Naive B cell (primary cell): Measurements from ENCODE around the gene CBX4. TPM values are rescaled to one million over a fixed set of nuclear protein-coding genes. Genes with fewer than 3 reads are reported as not detected.

Experiments used
- ATAC-seq, 2 donors: fragments of 150-1000 bp; cut with Tn5 transposase; 2 replicates each; pipeline ENCODE4 v1.10.0; 2021; ENCODE audit warnings: low read depth in 2 of 2, mild to moderate bottlenecking in 2 of 2, moderate library complexity in 2 of 2
- DNase-seq: peaks from one replicate; pipeline ENCODE4 v3.0.0; 2022
- H3K27ac Mint-ChIP-seq, 6 donors: one replicate each; pipeline ENCODE4 v1.8.0; 2020 to 2022; ENCODE audit warnings: mild to moderate bottlenecking in 6 of 6, mixed read lengths in 6 of 6, moderate library complexity in 5 of 6, inconsistent platforms in 2 of 6
- H3K27me3 Mint-ChIP-seq, 3 donors: one replicate each; pipeline ENCODE4 v1.8.0; 2021 to 2022; ENCODE audit warnings: mixed read lengths in 3 of 3, mild to moderate bottlenecking in 1 of 3
- H3K36me3 Mint-ChIP-seq, 2 donors: one replicate each; pipeline ENCODE4 v1.8.0; 2020 to 2022; ENCODE audit warnings: mixed read lengths in 2 of 2, inconsistent platforms in 1 of 2, mild to moderate bottlenecking in 1 of 2
- H3K4me1 Mint-ChIP-seq, 3 donors: one replicate each; pipeline ENCODE4 v1.8.0; 2020 to 2022; ENCODE audit warnings: mixed read lengths in 3 of 3, inconsistent platforms in 1 of 3, mild to moderate bottlenecking in 1 of 3, moderate library complexity in 1 of 3
- H3K4me3 Mint-ChIP-seq, 8 donors: one replicate each; pipeline ENCODE4 v1.8.0; 2020 to 2022; ENCODE audit warnings: mild to moderate bottlenecking in 8 of 8, mixed read lengths in 8 of 8, moderate library complexity in 8 of 8, inconsistent platforms in 2 of 8
- H3K9me3 Mint-ChIP-seq, 7 donors: one replicate each; pipeline ENCODE4 v1.8.0; 2020 to 2022; ENCODE audit warnings: mixed read lengths in 7 of 7, mild to moderate bottlenecking in 5 of 7, inconsistent platforms in 2 of 7, moderate library complexity in 1 of 7
- polyA plus RNA-seq, 6 donors: library from polyadenylated mRNA; unstranded; fragments of 300-500 nt; fragmentation: Illumina TruSeq; gene quantifications; one replicate each; pipeline ENCODE4 v1.2.3, GENCODE V29; 2021; ENCODE audit warnings: low read depth in 6 of 6

CBX4 gene
- polyA plus RNA-seq, 6 donors from 2014 or later = 3.3 to 17.1 (median 9.6) TPM

DNA sequence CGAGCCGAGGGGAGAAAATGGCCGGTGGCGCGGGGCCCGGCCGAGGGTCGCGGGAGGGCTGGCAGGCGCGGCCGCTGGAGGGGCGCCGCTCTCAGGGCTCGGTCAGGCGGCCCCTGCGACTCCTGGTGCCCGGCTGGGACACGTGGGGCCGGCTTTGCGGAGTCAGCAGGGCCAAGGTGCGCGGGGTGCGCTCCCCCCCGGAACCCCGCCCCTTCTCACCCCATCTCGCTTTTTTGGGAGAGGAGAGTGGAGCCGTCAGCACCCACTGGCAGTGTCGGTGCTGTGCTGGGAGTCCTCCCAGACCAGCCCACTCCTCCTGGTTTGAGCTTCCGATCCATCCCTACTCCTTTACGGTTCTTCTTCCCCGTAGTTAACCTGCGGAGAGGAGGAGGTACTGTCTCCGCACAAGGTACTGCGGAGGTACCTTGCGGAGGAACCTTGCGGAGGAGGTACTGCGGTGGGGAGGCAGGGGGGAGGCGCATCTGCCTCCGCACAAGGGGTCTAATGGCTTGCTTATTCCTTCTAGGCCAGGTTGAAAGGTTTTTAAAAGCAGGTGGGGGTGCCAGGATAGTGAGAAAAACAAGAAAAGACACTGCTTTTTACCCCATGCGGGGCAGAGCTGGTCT lies 23.3 kb downstream of the CBX4 start:
- Mint-ChIP-seq H3K27me3 (peaks cover 52 to 67% (median 66%) of the 10 kb centered on the region in 3 donors), H3K4me1 (peaks cover 7 to 20% (median 15%) of the 10 kb centered on the region in 3 donors), H3K9me3 (peaks cover 0 to 3% (median 0%) of the 10 kb centered on the region in 7 donors), H3K27ac (peak overlapping the region in 4 of 6 donors; percentile 20 to 93 (median 68)), H3K4me3 (peak overlapping the region in 6 of 8 donors; percentile 26 to 80 (median 59)), H3K36me3 (peaks cover 0 to 5% of the 10 kb centered on the region in 2 donors)
- DNase-seq = no peak
- no peak for ATAC-seq

DNA sequence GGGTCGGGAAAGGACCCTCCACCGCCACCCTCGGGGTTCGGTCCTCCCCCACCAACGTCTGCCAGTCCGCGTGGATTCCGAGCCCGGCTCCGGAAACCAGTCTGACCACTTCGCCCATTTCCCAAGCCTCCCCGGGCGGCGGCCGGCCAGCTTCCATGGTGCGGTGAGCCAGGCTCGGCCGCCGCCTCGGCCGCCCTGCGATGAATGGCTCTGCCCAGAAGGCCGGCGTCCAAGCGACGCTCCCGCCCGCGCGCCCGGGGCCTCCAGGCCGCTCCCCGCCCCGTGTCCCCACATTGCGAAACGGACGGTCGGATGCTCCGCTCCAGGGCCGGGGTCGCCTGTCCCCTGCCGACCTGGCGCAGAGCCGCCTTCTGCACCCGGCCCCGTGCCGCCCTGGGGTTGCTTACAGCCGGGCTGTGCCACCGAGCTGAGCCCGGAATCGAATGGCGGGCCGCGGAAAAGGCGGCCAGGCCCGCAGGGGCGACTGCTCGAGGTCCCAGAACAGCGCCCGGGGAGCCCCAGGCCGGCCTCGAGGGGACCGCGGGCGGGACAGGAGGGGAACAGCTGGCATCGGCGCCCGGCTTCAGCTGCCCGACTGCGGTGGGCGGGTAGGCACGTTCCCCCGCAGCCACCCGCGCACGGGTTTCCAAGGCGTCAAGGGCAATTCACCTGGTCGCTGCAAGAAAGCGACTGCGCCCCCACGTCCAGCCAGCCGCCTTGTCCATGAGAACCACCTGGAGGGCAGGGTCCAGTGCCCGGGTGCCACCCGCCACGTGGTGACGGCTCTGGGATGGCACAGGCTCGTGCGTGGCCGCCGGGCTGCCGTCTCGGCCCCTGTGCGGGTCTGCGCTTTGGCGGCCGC lies 24.0 kb downstream of the CBX4 start:
- H3K27ac Mint-ChIP-seq = no peak overlapping the region
- peak; percentile 20 to 22 for ATAC-seq
- DNase-seq = no peak
- peaks cover 10 to 22% (median 15%) of the 10 kb centered on the region in 3 donors for H3K4me1 Mint-ChIP-seq
- H3K36me3 Mint-ChIP-seq = peaks cover 0 to 5% of the 10 kb centered on the region in 2 donors
- H3K27me3 Mint-ChIP-seq = peaks cover 50 to 60% (median 59%) of the 10 kb centered on the region in 3 donors
- H3K9me3 Mint-ChIP-seq = peaks cover 0 to 5% (median 0%) of the 10 kb centered on the region in 7 donors
- peak overlapping the region in 1 of 8 donors; percentile 74 for H3K4me3 Mint-ChIP-seq

DNA sequence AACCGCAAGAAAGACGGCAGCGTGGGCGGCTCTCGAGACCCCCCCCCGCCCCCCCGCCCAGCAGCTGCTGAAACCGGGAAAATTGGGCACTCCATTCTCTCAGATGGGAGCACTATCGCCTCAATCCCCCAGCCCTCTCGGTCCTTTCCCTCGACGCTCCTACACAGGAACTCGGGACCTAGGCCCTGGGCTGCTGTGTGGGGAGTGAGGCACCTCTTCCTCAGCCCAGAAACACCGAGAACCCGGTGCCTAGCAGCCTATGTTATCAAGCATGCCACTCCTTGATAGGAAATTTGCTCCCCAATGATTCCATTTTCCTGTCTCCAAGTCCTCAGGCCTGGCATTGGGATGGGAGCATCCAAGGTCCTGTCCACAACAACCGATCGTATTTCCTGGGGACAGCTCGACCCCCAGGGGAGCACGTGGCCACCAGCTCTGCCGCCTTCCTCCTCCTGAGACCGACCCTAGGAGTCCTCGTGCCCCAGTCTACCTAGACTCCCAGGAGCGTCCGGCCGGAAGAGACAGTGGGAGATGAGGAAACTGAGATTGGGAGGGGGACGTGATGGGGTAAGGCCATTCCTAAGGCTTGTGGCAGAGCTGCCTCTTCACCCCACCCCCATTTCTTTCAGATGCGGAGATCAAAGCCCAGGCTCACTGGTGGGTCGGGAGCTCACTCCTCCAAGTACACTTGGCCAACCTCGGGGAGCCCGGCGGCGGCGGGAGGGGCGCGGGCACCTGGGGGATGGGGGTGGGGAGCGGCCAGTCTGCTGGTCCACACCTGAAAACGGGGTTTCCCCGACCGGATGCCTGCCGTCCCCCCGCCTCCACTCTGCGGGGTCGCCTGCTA lies 24.9 kb downstream of the CBX4 start:
- H3K27ac Mint-ChIP-seq = peak overlapping the region in 4 of 6 donors; percentile 33 to 91 (median 67)
- peaks cover 0 to 5% (median 0%) of the 10 kb centered on the region in 7 donors for H3K9me3 Mint-ChIP-seq
- H3K4me1 Mint-ChIP-seq = peaks cover 10 to 22% (median 16%) of the 10 kb centered on the region in 3 donors
- ATAC-seq (no peak), DNase-seq (no peak)
- peaks cover 0 to 5% of the 10 kb centered on the region in 2 donors for H3K36me3 Mint-ChIP-seq
- H3K27me3 Mint-ChIP-seq = peaks cover 43 to 61% (median 58%) of the 10 kb centered on the region in 3 donors
- H3K4me3 Mint-ChIP-seq = peak overlapping the region; percentile 52 to 88 (median 70)

DNA sequence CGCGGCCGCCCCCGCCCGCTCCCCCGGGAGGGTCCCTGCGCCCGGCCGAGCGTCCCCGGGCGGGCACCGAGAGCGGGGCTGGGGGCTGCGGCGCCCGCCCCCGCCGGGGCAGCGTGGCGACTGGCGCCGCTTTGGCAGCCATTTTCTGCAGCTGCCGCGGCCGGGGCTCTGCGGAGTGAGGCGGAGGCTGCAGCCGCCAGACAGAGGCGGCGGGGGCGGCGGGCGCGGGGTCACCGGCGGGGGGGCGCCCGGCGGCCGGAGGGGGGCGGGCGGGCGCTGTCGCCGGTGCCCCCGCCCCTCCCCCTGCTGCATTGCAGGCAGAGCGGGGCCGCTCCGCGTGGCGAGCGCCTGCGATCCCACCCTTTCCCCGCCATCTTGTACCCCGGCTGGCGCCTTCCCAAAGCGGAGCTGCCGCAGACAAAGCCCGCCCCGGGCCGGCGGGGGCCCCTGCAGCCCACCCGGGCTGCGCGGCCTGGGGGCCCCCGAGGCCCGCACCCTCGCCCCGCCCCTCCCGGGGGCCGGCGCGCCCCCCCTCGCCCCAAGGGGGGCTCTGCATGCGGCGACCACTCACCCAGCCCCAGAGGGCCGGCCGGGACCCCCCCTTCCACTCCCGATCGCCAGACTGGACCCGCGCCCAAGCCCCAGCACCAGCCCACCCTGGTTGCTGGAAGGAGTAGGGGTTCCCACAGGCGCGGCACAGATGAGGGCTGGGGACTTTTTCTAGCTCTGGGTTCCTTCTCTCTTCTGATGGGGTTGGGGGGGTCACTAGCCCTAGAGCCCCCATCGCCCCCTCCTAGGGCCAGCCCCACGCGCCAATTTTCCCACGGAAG lies 25.7 kb downstream of the CBX4 start:
- peaks cover 0 to 5% of the 10 kb centered on the region in 2 donors for H3K36me3 Mint-ChIP-seq

DNA sequence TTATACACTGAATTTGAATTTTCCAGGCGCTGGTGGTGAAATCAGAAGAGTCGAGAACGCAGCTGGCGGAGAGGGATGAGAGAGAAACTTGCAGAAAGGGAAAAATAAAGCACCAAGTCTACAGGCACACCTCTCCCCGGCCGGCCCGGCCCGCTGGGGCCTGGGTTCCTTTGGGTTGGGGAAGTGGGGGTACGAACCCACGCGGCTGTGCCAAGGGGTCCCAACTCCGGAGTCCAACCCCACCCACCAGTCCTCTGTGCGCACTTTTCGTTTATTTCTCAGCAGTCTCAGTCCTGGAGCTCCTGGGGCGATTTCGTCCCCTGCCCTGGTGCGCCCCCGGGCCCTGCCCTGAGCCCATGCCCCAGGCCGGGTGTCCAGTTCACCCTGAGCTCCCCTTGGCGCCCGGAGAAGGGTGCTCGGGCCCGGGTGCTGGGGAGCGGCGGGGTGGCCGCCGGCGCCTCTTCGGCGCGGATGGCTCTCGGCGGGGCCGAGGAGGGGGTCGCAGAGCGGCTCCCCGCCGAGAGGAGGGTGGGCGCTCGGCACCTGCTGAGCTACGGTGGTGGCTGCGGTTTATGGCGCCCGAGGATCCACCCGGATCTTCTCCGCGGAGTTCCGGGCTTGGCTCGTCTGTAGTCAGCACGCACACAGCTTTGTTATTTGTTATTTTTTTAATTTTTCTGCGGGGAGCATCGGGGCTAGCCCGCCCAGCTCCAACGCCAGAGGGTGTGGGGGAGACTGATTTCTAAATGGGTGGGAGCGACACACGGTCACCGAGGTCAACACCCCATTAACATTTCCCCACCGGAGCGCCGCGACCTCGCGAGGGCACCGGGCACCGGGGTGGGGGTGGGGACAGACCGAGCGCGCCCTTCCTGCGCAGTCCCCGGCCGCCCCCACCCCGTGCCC lies 26.6 kb downstream of the CBX4 start:
- H3K27me3 Mint-ChIP-seq = peaks cover 40 to 62% (median 60%) of the 10 kb centered on the region in 3 donors
- peaks cover 0 to 5% (median 0%) of the 10 kb centered on the region in 7 donors for H3K9me3 Mint-ChIP-seq
- peaks cover 13 to 29% (median 23%) of the 10 kb centered on the region in 3 donors for H3K4me1 Mint-ChIP-seq
- H3K4me3 Mint-ChIP-seq = peak overlapping the region; percentile 54 to 86 (median 76)
- H3K27ac Mint-ChIP-seq = peak overlapping the region in 5 of 6 donors; percentile 44 to 97 (median 88)
- ATAC-seq (no peak), DNase-seq (no peak)
- H3K36me3 Mint-ChIP-seq = peaks cover 0 to 5% of the 10 kb centered on the region in 2 donors

More for the DNA sequence above, 25.7 kb downstream of the CBX4 start:
- H3K27me3 Mint-ChIP-seq = peaks cover 42 to 62% (median 58%) of the 10 kb centered on the region in 3 donors
- no peak for ATAC-seq
- peak overlapping the region in 2 of 6 donors; percentile 65 to 69 for H3K27ac Mint-ChIP-seq
- H3K4me1 Mint-ChIP-seq = peaks cover 13 to 29% (median 23%) of the 10 kb centered on the region in 3 donors
- DNase-seq = no peak
- peaks cover 0 to 5% (median 0%) of the 10 kb centered on the region in 7 donors for H3K9me3 Mint-ChIP-seq
- H3K4me3 Mint-ChIP-seq = peak overlapping the region in 6 of 8 donors; percentile 16 to 75 (median 62)

DNA sequence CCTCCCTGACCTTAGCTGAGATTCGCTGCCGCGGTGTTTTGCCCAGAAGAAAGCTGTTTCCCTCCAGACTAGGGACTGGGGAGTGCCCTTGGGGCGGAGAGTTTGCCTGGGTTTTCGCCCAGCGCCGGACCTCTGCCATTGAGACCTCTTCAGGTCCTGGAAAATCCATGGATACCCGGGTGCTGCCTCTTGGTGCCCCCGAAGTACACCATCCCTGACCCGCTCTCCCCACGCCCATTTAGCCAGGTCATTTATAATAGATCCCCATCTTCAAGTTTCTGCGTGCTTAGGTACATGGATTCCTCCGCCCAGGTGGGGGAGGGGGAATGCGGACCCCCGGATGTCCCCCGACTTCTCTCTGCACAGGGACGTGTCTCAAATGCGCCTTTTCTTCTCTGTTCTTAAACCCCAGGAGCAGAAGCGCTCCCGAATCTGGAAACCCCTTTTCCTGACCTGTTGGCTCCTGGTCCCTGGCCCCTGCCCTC lies 27.3 kb downstream of the CBX4 start:
- H3K4me3 Mint-ChIP-seq = peak overlapping the region; percentile 52 to 86 (median 70)
- H3K9me3 Mint-ChIP-seq = peaks cover 0 to 5% (median 0%) of the 10 kb centered on the region in 7 donors
- DNase-seq = no peak
- no peak for ATAC-seq
- peaks cover 41 to 62% (median 60%) of the 10 kb centered on the region in 3 donors for H3K27me3 Mint-ChIP-seq
- peaks cover 0 to 5% of the 10 kb centered on the region in 2 donors for H3K36me3 Mint-ChIP-seq
- H3K27ac Mint-ChIP-seq = peak overlapping the region in 5 of 6 donors; percentile 44 to 97 (median 88)
- H3K4me1 Mint-ChIP-seq = peaks cover 13 to 29% (median 27%) of the 10 kb centered on the region in 3 donors

DNA sequence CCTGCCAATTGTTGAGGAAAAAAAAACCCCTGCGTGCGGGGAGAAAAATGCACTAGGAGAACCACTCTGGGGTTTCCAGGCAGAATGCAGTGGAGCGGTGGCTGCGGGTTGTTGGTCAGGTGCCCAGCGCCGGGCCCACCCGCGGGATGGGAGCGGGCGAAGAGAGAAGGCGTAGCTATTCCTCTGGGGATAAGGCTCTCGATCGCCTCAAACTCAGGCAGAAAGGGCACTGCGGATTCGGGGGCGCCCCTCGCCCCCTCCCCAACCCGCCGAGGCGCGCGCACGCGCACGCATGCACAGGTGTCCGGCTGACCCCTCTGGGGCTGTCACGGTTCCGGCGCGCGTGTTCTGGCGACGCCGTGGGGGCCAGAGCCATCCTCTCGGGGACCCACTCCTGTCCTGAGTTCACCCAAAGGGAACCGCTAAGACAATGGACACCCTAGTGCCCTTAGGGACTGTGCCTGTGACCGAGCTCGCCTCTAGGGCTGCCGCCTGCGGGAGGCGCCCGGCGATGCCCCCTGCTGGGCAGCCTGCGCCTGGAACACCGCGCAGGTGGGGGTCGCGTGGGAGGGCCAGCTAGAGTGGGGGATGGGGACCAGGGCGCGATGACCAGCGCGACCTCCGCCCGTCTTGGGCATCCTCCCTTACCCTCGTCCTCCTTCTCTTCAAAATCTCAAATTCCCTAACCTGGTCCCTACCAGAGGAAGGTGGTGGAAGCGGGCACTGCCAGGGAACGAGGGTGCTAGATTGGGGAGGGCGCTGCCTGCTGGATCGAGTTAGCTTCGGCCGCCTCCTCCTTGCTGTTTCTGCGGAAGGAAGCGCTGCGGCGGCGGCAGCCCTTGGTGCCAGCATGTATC lies 28.0 kb downstream of the CBX4 start:
- H3K36me3 Mint-ChIP-seq = peaks cover 0 to 5% of the 10 kb centered on the region in 2 donors
- peaks cover 0 to 5% (median 0%) of the 10 kb centered on the region in 7 donors for H3K9me3 Mint-ChIP-seq
- peak overlapping the region in 4 of 6 donors; percentile 37 to 97 (median 78) for H3K27ac Mint-ChIP-seq
- peaks cover 41 to 62% (median 60%) of the 10 kb centered on the region in 3 donors for H3K27me3 Mint-ChIP-seq
- peak overlapping the region; percentile 52 to 84 (median 71) for H3K4me3 Mint-ChIP-seq
- ATAC-seq (peak in 1 of 2 donors; percentile 18), DNase-seq (no peak)
- peaks cover 13 to 33% (median 29%) of the 10 kb centered on the region in 3 donors for H3K4me1 Mint-ChIP-seq

DNA sequence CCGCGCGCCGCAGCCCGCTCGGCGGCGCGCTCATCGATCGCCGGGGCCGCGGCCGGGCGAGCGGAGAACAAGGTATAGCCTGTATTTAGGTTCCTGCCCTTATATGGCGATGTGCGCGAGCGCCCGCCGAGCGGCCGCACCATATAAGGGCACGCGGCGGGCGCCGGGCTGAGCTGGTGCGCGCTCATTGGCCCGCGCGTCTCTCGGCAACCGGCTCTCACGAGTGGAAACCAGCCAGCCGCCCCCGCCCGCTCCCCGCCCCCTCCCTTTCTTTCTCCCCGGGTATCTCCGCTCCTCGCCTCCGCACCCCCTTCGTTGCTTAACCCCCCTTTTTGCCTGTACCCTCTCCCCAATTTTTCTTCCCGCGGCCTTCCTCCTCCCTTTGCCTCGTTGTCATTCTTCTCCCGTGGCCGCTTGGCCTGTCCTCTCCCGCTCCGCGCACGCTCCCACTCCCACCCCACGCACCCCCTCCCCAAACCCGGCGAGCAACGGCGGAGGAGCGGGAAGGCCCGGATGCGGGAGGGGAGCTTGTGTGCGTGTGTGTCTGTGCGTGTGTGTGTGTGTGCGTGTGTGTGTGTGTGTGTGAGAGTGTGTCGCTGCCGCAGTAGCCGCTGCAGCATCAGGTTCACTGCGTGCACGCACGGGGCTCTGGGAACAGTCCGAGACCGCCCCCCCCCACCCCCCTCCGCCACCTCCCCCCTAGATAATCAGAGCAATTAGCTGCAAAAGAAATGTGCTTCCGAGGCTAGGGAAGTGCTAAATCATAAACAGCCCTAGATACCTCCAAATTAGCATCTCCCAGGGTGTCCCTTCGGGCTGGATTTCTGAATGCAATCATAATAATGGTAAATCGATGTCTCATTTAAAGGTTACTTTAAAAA lies 28.9 kb downstream of the CBX4 start:
- peak overlapping the region; percentile 23 to 84 (median 66) for H3K4me3 Mint-ChIP-seq
- peaks cover 0 to 7% (median 2%) of the 10 kb centered on the region in 7 donors for H3K9me3 Mint-ChIP-seq
- peak overlapping the region in 3 of 6 donors; percentile 60 to 91 (median 74) for H3K27ac Mint-ChIP-seq
- peaks cover 44 to 66% (median 63%) of the 10 kb centered on the region in 3 donors for H3K27me3 Mint-ChIP-seq
- DNase-seq (no peak), ATAC-seq (peak; percentile 67 to 79)
- peaks cover 0 to 8% of the 10 kb centered on the region in 2 donors for H3K36me3 Mint-ChIP-seq
- H3K4me1 Mint-ChIP-seq = peaks cover 17 to 38% (median 26%) of the 10 kb centered on the region in 3 donors

DNA sequence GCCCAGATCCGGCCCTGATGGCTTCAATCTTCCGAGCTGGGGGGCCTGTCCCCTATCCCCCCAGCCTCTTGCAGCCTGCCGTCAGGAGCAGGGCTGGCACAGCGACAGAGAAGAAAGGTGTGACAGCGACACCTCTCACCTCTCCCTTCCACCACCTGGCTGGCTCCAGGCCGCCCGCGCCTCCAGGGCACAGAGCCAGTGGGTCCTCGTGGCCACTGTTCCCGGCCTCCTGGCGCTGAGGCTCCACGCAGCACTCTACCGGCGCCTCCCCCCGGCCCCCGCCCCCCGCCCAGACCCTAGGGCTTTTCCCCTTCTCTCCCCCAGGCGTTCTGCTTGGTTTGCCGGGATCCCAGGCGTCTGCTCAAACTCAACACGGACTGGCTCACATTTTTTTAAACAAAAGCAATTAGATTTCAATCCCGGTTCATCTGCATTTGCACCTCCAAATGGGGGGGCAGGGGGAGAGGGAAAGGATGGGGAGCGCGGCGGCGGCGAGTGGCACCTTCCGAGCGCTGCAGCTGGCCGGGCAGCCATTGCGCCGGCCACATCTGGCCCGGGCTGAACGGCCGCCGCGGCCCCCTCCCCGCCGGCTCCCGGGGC lies 29.6 kb downstream of the CBX4 start:
- Mint-ChIP-seq H3K4me3 (peak overlapping the region in 2 of 8 donors; percentile 53 to 78), H3K36me3 (peaks cover 2 to 15% of the 10 kb centered on the region in 2 donors), H3K27me3 (peaks cover 52 to 72% (median 69%) of the 10 kb centered on the region in 3 donors), H3K27ac (peak overlapping the region in 3 of 6 donors; percentile 44 to 86 (median 71)), H3K4me1 (peaks cover 22 to 44% (median 32%) of the 10 kb centered on the region in 3 donors), H3K9me3 (peaks cover under 1 to 13% (median 3%) of the 10 kb centered on the region in 7 donors)
- no peak for ATAC-seq
- DNase-seq = no peak
